Measurements from ENCODE around the gene TOM1. TPM values are rescaled to one million over a fixed set of nuclear protein-coding genes. Genes with fewer than 3 reads are reported as not detected.

Gene TOM1
- total and polyA plus RNA-seq, 2 donors (not counting 1 experiment from before 2014, with no cell fraction given): 25.3 to 53.2 TPM

DNA sequence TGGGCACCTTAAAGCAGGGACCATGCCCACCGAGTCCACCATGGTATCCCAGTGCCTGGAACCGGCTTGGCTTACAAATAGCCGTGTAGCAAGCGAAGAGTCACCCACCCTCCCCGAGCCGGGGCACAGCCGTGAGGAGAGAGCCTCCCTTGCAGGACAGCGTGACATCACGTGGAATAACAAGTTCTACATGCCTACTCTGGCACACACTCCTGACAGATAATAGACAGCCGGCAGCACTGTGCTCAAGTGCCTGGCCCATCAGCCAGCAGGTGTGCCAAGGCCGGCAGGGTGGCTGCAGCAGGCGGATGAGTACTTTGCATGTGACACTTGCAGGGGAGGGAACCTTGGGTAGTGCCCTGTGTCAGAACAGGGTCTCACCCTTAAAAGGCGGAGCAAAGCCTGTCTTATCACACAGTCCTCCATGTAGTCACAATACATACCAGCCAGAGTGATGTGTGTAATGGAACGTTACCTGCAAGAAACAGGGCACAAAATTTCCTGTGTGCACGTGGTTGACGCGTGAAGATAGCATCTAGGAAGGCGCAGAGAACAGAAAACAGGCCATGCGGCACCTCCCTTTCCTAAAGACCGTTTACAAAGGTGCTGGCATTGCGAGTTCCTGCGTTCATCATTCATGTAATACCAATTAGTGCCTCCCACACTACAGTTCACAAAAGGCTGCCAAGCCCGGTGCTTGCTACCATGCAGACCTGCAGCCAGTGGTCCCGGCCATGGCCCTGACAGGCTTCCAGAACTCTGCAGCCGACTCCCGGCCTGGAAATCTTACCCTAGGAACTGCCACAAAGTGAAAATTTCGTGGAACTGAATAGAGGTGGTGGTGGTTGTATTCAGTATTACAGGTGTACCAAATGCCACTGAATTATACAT, 16.4 kb downstream of the TOM1 start:
- intact Hi-C loops (cut with micrococcal nuclease): no loop called here
- Histone ChIP-seq H3K4me2 (replicated peaks; ENCODE audit: low read depth, low read length, poor library complexity, severe bottlenecking) (no peak overlapping the region), H3K27me3 (replicated peaks in 1 of 4; ENCODE audit: control extremely low read depth in 1 of 4, control insufficient read depth in 3 of 4, insufficient read depth in 4 of 4, low read length in 3 of 4) (no peaks in the 10 kb centered on the region), H4K20me1 (ENCODE audit: control insufficient read depth, insufficient read depth, low read length, poor library complexity, severe bottlenecking) (peaks cover 6% of the 10 kb centered on the region), H3K36me3 (replicated peaks in 1 of 2; ENCODE audit: control extremely low read depth in 1 of 2, control insufficient read depth in 1 of 2, extremely low read depth in 1 of 2, insufficient read depth in 2 of 2, low read length in 1 of 2) (peaks cover 0 to 28% of the 10 kb centered on the region in 2 experiments), H3K9me3 (ENCODE audit: control extremely low read depth in 1 of 3, control insufficient read depth in 2 of 3, insufficient read depth in 1 of 3, low read length in 2 of 3) (peaks cover 0 to 2% (median 0%) of the 10 kb centered on the region in 3 donors), H3K4me3 (ENCODE audit: control extremely low read depth in 1 of 5, extremely low read depth in 1 of 5, insufficient read depth in 1 of 5, low read depth in 2 of 5, low read length in 4 of 5) (no peak overlapping the region), H3K27ac (ENCODE audit: low read length in 2 of 2) (no peak overlapping the region), H3K4me1 (ENCODE audit: control insufficient read depth in 2 of 2, insufficient read depth in 2 of 2, low read length in 2 of 2) (peaks cover 0 to 10% of the 10 kb centered on the region in 2 donors), H3K79me2 (ENCODE audit: control insufficient read depth, insufficient read depth, low read length) (peaks cover 9% of the 10 kb centered on the region), H3K9ac (ENCODE audit: low read length) (no peak overlapping the region), H2AFZ (ENCODE audit: insufficient read depth, low read depth, low read length, poor library complexity, severe bottlenecking) (no peak overlapping the region)
- peaks cover 14% of the 10 kb centered on the region for H3K4me1 Mint-ChIP-seq
- WGBS (ENCODE audit: insufficient coverage): 92% methylated on average over 21 of the region's 27 CpGs
- DNase-seq: no peak
- no peak for TF ChIP-seq EZH2 (IDR thresholded peaks at IDR 0.05; ENCODE audit: borderline replicate concordance, insufficient read depth, low read depth, low read length, poor library complexity, severe bottlenecking)
- TF ChIP-seq, protein P1, sequence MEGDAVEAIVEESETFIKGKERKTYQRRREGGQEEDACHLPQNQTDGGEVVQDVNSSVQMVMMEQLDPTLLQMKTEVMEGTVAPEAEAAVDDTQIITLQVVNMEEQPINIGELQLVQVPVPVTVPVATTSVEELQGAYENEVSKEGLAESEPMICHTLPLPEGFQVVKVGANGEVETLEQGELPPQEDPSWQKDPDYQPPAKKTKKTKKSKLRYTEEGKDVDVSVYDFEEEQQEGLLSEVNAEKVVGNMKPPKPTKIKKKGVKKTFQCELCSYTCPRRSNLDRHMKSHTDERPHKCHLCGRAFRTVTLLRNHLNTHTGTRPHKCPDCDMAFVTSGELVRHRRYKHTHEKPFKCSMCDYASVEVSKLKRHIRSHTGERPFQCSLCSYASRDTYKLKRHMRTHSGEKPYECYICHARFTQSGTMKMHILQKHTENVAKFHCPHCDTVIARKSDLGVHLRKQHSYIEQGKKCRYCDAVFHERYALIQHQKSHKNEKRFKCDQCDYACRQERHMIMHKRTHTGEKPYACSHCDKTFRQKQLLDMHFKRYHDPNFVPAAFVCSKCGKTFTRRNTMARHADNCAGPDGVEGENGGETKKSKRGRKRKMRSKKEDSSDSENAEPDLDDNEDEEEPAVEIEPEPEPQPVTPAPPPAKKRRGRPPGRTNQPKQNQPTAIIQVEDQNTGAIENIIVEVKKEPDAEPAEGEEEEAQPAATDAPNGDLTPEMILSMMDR (IDR thresholded peaks at IDR 0.05): no peak
- peak; percentile 36 for ATAC-seq (ENCODE audit: low read depth)
- POLR2A ChIA-PET: no interaction called here
- CTCF ChIA-PET: no interaction called here
- no peak overlapping the region for H3K27ac Mint-ChIP-seq
- no peaks in the 10 kb centered on the region for H3K27me3 Mint-ChIP-seq
- H3K4me3 Mint-ChIP-seq: no peak overlapping the region
- no peaks in the 10 kb centered on the region for H3K9me3 Mint-ChIP-seq (ENCODE audit: insufficient read depth)

DNA sequence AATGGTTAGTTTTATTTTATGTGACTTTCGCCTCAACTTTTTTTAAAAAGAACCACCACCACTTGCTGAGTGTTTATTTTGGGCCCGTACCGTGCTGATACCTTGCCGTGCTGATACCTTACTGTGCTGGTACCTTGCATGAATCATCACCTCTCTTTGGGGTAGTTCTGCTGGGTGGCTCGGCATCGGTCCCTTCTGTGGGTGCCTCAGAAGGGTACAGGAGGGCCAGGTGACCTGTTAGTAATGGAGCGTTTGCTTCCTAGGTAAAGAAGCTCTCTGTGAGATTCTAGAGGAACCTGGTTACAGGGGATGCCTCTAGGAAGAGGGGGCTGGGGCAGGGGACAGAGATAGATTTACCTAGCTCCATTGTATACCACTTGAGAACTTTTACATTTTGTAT, 17.1 kb downstream of the TOM1 start:
- peaks cover 10% of the 10 kb centered on the region for H3K4me1 Mint-ChIP-seq
- no peak overlapping the region for H2AFZ ChIP-seq (ENCODE audit: insufficient read depth, low read depth, low read length, poor library complexity, severe bottlenecking)
- no peak overlapping the region for H3K4me3 Mint-ChIP-seq
- ChIA-PET CTCF (no interaction called here), POLR2A (no interaction called here)
- no peaks in the 10 kb centered on the region for H3K27me3 ChIP-seq (replicated peaks in 1 of 4; ENCODE audit: control extremely low read depth in 1 of 4, control insufficient read depth in 3 of 4, insufficient read depth in 4 of 4, low read length in 3 of 4)
- intact Hi-C loops (cut with micrococcal nuclease): no loop called here
- H3K27ac ChIP-seq (ENCODE audit: low read length in 2 of 2): no peak overlapping the region
- H3K9ac ChIP-seq (ENCODE audit: low read length): no peak overlapping the region
- H3K79me2 ChIP-seq (ENCODE audit: control insufficient read depth, insufficient read depth, low read length): peaks cover 3% of the 10 kb centered on the region
- no peak overlapping the region for H3K27ac Mint-ChIP-seq
- no peak overlapping the region for H3K4me2 ChIP-seq (replicated peaks; ENCODE audit: low read depth, low read length, poor library complexity, severe bottlenecking)
- no peaks in the 10 kb centered on the region for H3K27me3 Mint-ChIP-seq
- peaks cover 0 to 4% of the 10 kb centered on the region in 2 donors for H3K4me1 ChIP-seq (ENCODE audit: control insufficient read depth in 2 of 2, insufficient read depth in 2 of 2, low read length in 2 of 2)
- DNase-seq (no peak), ATAC-seq (ENCODE audit: low read depth) (no peak)
- peaks cover 0 to 31% of the 10 kb centered on the region in 2 experiments for H3K36me3 ChIP-seq (replicated peaks in 1 of 2; ENCODE audit: control extremely low read depth in 1 of 2, control insufficient read depth in 1 of 2, extremely low read depth in 1 of 2, insufficient read depth in 2 of 2, low read length in 1 of 2)
- H3K9me3 Mint-ChIP-seq (ENCODE audit: insufficient read depth): no peaks in the 10 kb centered on the region
- 100% methylated on average over 2 of the region's 7 CpGs for WGBS (ENCODE audit: insufficient coverage)
- H4K20me1 ChIP-seq (ENCODE audit: control insufficient read depth, insufficient read depth, low read length, poor library complexity, severe bottlenecking): peaks cover under 1% of the 10 kb centered on the region
- peaks cover 0 to 2% (median 0%) of the 10 kb centered on the region in 3 donors for H3K9me3 ChIP-seq (ENCODE audit: control extremely low read depth in 1 of 3, control insufficient read depth in 2 of 3, insufficient read depth in 1 of 3, low read length in 2 of 3)
- TF ChIP-seq, protein P1 (IDR thresholded peaks at IDR 0.05): no peak
- no peak for TF ChIP-seq EZH2 (IDR thresholded peaks at IDR 0.05; ENCODE audit: borderline replicate concordance, insufficient read depth, low read depth, low read length, poor library complexity, severe bottlenecking)
- no peak overlapping the region for H3K4me3 ChIP-seq (ENCODE audit: control extremely low read depth in 1 of 5, extremely low read depth in 1 of 5, insufficient read depth in 1 of 5, low read depth in 2 of 5, low read length in 4 of 5)

Measured in B cell (primary cell).